NCI-H1694 (cell line): ENCODE data around the gene SCPEP1.
"Not testable (repeated sequence)": the region's sequence is repeated elsewhere in the genome, so short reads cannot be mapped to it uniquely, and the experiment has no call there.

ENCODE experiments used
- DNase-seq: peaks from one replicate; lab custom pipeline; 2025; lab: John Stamatoyannopoulos, UW

Gene SCPEP1

GRCh38 chr17:56977673-56978395 is at the start of gene SCPEP1:
Gene SCPEP1 (plus strand): TSS chr17:56978131. CDS start chr17:56978160, 29 bp downstream.
- DNase-seq = peak; percentile 63

DNA sequence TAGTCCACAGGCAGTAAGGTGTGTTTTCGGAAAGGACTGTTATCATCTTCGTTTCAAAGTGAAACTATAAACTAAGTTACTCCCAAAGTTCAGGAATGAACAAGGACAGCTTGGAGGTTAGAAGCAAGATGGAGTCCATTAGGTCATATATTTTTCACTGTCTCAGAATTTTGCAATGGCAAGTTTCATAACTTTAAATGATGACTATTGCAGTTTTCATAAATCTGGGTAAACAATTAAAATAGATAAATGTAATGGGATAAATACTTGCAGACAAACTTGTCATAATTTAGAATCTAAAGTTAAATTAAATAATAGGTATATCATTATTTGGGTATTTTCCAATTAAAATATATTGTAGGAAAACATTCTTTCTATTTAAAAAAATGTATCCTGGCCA is 49.3 kb upstream of the SCPEP1 start:
- DNase-seq = no peak

- no peak for DNase-seq
Observed at GRCh38 chr17:56929362-56929969, 48.5 kb upstream of the SCPEP1 start.

DNA sequence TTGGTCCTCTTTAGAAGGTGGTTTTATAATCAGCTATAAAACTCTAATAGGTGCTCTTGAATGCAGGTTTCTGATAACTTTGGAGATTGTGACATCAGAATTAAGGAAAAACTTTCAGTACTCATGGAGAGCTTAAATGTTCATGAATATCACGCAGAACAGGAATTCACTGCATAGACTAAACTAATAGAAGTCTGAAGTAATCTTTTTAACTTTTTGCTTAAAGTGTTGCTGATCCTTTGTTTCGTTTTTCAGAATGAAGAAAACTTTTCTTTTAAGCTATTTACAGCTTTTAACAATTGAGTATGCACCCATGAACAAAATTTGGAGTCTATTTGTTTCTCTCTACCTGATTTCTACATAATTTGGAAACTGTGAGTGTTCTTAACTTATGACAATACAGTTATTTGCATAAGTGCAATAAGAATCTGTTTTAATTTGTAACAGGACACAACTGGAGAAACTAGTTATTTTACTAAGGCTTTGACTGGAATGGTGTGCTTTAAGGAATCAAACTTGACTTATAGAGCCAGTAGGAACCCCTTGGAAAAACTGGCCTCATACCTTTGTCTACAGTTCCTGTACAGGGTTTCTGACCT is 47.1 kb upstream of the SCPEP1 start:
- no peak for DNase-seq

GRCh38 chr17:56933151-56933745 is 44.7 kb upstream of the SCPEP1 start:
- DNase-seq = no peak

DNA sequence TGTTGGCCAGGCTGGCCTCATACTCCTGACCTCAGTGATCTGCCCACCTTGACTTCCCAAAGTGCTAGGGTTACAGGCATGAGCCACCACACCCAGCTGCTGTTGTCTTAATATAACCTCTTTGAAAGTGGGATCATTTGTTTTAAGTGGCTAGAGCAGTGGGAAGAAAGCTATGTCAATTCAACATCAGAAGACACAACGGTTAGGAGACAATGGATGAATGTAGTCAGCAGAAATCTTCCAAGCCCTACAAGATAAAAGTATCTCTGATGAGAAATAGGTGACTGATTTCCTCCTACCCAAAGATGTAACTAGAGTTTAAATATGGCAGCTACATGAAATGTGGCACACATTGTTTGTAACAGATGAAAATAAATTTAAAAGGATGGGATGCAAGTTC is 44.1 kb upstream of the SCPEP1 start:
- no peak for DNase-seq

DNA sequence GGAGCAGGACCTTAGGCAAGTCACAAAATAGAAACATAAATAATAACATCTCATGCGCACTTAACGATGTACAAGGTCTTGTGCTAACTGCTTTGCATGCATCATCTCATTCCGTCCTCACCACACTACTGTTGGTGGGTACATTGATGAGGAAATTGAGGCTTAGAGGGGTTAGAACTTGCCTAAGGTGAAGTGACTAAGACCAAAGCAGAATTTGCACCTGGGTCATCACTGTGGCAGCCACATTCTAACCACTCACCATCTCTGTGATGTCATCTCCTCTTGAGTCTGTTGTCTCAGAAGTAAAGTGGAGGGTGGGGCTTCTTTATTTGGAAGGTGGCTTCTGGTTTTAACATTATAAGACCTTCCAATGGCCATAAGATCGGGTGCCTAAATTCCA is 43.7 kb upstream of the SCPEP1 start:
- no peak for DNase-seq

DNA sequence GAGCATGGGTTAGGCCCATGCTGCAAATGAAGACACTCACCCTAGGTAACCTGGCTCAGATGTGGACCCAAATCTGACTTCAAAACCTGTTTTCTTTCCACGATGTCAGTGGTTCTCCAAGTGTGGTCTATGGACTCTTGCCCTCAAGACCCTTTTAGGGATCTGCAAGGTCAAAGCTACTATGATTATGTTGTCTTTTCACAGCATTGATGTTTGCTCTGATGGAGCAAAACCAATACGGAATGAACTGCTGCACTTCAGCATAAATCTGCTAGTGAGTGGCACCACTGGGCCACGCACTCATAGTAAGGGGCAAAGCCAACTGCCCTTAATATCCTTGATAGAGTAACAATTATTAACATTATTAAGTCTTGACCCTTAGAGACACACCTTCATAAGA is 42.5 kb upstream of the SCPEP1 start:
- no peak for DNase-seq

DNA sequence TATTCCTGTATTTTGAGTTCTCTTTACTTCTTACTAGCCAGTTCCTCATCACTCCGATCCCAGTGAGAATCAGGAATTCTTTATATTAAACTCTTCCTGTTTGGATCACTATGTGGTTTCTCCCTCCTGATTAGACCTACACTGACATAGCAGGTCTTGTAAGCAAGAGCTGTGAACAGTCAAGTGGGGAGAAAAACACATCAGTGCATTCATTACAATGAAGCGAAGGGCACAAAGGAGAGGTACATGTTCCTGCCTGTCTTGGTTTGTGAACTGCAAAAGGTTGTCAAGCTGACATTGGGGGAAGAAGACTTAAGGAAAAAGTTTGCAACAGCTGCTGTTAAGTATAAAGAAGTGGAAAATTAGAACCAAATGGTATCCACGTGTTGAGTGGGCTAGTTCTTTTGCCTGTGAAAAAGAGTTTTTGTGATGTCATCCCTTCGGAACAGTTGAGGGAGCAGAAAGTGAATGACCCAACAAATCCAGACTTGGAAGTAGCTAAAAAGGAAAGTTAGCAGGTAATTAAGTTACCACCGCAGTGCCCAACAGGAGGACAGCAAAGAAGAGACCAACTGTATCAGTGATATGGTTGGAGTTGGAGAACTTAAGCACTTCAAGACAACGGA is 41.1 kb upstream of the SCPEP1 start:
- no peak for DNase-seq

DNA sequence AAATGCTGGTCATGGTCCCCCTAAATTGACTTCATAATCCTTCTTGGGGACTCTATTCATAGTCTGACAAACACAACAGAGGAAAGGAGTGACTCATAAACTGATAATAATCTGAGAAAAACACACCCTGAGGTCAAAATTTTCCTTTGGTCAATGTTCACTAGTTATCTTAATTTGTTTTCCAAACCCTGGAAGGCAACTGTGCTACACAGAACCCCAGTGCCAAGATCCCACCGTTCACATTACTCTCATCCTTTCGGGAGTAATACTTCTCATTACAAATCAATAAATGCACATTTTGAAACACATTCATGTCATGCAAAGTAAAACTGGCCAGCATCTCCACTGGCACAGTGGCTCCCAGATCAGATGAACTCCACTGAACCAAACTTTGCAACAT is 40.2 kb upstream of the SCPEP1 start:
- no peak for DNase-seq

DNA sequence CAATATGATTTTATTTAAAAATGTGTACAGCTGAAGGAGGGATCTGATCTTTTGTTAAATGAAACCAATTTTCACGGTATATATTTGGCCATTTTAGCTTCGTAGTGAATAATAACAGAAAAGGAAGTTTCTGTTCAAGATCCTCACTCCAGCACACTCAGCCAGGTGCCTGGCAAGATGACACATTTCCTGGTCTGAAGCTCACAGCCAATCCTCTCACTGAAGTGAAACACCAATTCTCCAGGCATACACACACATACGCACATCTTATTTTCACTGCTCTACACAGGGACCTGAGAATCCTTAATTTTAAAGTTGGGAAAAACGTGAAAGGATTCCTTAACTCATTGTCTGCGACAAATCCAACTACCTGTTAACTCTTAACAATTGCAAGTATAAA is 39.7 kb upstream of the SCPEP1 start:
- DNase-seq = not testable (repeated sequence)

- peak; percentile 92 for DNase-seq
Observed at GRCh38 chr17:56939869-56940484, 38.0 kb upstream of the SCPEP1 start.

DNA sequence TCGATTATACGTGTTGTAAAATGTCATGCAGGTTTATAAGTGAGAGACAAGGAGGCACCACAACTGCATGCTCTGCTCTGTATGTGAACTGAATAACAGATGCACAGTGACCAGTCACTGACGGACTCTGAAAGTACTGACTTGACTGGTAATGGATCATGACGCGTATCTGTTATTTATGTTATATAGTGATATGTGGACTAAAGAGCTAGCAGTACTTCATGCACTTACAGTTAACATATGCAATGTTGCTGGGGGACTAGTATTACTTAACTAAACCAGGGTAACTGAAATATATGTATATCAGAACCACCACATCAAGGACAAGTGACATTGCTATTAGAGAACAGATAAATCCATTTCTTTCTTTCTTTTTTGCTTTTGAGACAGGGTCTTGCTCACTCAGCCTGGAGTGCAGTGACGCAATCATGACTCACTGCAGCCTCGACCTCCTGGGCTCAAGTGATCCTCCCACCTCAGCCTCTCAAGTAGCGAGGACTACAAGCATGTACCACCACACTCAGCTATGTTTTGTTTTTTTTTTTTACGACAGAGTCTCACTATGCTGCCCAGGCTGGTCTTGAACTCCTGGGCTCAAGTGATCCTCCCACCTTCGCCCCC is 34.3 kb upstream of the SCPEP1 start:
- no peak for DNase-seq

DNA sequence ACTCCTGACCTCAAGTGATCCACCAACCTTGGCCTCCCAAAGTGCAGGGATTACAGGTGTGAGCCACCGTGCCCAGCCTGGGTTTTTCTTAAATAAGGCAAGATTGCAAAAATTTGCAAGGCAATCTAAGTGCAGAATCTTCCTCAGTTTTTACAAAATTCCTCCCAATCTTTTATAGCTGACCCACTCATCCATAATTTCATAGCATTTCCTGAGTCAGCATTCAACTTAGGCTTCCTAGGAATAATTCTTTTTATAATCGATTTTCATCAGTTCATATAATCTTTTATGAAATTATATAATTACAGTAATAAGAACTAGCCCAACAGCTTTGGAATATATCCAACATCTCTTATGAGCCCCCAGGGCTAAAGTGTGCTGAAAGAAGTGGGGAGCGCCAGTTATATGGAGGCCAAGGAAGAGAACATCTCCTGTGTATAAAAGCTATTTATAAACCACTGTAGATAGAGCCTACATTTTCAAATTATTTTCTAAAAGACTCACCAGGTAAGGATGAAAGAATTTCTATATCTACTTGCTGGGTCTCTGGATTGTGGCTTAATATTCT is 31.9 kb upstream of the SCPEP1 start:
- no peak for DNase-seq

DNA sequence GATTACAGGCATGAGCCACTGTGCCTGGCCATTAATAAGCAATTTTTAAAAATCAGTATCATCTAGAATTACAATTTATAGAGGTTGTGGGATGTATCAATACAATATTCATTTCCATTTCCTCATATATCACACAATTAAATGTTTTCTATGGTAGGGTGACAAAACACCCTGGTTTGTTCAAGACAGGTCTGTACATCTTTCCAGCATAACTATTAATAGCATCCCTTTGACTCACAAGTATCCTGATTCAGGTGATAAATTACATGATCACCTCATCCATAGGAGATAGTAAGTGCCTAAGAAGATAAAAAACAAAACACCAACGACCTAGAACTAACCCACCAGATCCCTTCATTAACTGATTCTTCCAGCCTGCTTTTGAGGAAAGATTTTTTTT is 30.2 kb upstream of the SCPEP1 start:
- DNase-seq = no peak

DNA sequence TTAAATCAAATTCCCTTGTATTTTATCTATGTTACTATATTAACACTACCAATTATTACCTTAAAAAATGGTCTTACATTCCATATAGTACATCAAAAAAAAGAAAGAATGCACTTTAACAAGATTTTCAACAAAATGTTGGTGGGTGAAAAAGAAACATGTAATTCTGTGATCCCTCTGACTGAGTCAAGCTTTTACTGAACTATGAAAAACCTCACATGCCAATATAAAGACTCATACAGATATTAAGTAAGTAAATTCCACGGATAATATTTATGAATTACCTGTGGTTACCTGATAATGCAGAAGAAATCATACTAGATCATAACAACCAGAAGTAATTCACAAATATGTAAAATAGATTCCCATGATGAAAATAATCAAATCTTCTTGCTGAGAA is 29.4 kb upstream of the SCPEP1 start:
- no peak for DNase-seq

GRCh38 chr17:56949595-56949994 is 28.3 kb upstream of the SCPEP1 start:
- no peak for DNase-seq

DNA sequence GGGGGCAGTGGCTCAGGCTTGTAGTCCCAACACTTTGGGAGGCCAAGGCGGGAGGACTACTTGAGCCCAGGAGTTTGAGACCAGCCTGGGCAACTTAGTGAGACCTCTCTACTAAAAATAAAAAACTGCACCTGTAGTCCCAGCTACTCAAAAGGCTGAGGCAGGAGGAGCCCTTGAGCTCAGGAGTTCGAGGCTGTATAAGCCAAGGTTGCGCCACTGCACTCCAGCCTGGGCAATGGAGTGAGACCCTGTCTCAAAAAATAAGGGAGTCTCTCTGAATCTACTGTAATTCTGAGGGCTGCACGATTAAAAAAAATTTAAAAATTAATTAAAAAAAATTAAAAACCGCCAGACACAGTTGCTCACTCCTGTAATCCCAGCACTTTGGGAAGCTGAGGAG is 20.9 kb upstream of the SCPEP1 start:
- DNase-seq = no peak

GRCh38 chr17:56960596-56961538 is 17.1 kb upstream of the SCPEP1 start, which contains the start of gene COIL:
Gene COIL (minus strand): TSS chr17:56961050. CDS start chr17:56961019, 31 bp downstream.
- peak; percentile 87 for DNase-seq

DNA sequence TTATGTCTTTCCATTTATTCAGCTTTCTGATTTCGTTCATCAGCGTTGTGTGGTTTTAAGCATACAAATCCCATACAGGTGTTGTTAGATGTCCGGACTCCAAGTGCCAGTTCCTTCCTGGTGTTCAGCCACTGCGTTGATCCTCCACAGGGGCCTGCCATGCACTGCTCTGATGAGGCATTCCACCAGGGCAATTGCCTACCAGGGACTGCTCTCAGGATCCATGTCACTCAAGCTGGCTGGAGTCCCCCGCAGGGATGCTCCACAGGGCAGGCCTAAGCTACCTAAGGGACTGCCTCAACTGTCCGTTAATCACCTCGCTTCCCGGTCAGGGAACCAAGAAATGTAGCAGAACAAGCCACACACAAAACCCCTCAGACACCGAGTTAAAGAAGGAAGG is 12.7 kb upstream of the SCPEP1 start:
- not testable (repeated sequence) for DNase-seq
